Measurements from ENCODE around the gene TMEM87B. TPM values are rescaled to one million over a fixed set of nuclear protein-coding genes. Genes with fewer than 3 reads are reported as not detected.
"Not testable (repeated sequence)": the region's sequence is repeated elsewhere in the genome, so short reads cannot be mapped to it uniquely, and the experiment has no call there.

Gene TMEM87B
- total RNA-seq, 1 experiment from 2014 or later = 21.8 TPM

DNA sequence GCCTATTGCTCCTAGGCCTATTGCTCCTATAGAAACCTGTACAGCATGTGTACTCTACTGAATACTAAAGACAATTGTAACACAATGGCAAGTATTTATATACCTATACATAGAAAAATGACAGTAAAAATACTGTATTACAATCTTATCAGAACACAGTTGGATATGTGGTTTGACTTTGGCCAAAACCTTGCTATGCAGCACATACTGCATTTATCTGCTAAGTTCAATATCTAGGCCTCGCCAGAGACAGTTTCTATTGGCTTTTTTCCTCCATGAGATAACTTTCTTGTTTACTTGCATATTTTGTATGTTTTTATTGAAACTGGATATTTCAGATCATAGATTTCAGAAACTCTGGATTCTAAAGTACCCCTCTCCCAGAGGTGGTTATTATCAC, 19.3 kb upstream of the TMEM87B start:
- CTCF ChIA-PET = no interaction called here
- H3K9me3 ChIP-seq (ENCODE audit: low read depth, low read length, poor library complexity, severe bottlenecking) = peaks cover 19% of the 10 kb centered on the region
- no peaks in the 10 kb centered on the region for H3K27me3 ChIP-seq (replicated peaks; ENCODE audit: insufficient read depth, low read depth, low read length, poor library complexity)
- intact Hi-C loops (cut with micrococcal nuclease; ENCODE audit: unreplicated experiment) = no loop called here
- no peak for DNase-seq (ENCODE audit: low spot score)
- BruUV-seq (replicated peaks) = no TSS peak
- TF ChIP-seq, protein P1, sequence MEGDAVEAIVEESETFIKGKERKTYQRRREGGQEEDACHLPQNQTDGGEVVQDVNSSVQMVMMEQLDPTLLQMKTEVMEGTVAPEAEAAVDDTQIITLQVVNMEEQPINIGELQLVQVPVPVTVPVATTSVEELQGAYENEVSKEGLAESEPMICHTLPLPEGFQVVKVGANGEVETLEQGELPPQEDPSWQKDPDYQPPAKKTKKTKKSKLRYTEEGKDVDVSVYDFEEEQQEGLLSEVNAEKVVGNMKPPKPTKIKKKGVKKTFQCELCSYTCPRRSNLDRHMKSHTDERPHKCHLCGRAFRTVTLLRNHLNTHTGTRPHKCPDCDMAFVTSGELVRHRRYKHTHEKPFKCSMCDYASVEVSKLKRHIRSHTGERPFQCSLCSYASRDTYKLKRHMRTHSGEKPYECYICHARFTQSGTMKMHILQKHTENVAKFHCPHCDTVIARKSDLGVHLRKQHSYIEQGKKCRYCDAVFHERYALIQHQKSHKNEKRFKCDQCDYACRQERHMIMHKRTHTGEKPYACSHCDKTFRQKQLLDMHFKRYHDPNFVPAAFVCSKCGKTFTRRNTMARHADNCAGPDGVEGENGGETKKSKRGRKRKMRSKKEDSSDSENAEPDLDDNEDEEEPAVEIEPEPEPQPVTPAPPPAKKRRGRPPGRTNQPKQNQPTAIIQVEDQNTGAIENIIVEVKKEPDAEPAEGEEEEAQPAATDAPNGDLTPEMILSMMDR (conservative IDR thresholded peaks at IDR 0.05; ENCODE audit: low read depth, low read length) = no peak
- no peak for TF ChIP-seq EZH2 (IDR thresholded peaks at IDR 0.05; ENCODE audit: borderline replicate concordance, low read depth, low read length, poor library complexity, severe bottlenecking)
- peaks cover 25% of the 10 kb centered on the region for H3K4me1 ChIP-seq (ENCODE audit: insufficient read depth, low read length, poor library complexity, severe bottlenecking)
- POLR2A ChIA-PET (ENCODE audit: low non-redundant PET) = no interaction called here
- no peaks in the 10 kb centered on the region for H3K36me3 ChIP-seq (ENCODE audit: insufficient read depth, low read length, poor library complexity, severe bottlenecking)
- no peak overlapping the region for H3K27ac ChIP-seq (ENCODE audit: low read depth, low read length, poor library complexity, severe bottlenecking)
- H3K4me3 ChIP-seq (ENCODE audit: low read depth, low read length, poor library complexity, severe bottlenecking) = no peak overlapping the region

DNA sequence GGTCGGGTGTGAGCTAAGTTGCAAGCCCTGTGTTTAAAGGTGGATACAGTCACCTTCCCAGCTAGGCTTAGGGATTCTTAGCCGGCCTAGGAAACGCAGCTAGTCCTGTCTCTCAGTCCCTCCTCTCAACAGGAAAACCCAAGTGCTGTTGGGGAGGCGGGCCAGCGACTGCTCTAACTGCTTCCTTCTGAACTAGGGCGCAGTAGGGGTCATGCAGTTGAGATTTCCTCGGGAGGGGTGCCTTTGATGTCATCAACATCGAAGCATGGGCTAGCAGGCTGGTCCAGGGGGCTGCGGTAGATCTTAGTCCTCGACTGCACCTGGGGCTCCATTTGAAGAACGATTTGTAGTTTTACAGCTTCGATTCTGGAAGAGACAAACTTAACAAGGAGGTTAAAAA, 15.5 kb upstream of the TMEM87B start:
- peaks cover 18% of the 10 kb centered on the region for H3K9me3 ChIP-seq (ENCODE audit: low read depth, low read length, poor library complexity, severe bottlenecking)
- H3K4me1 ChIP-seq (ENCODE audit: insufficient read depth, low read length, poor library complexity, severe bottlenecking); H3K27ac ChIP-seq (ENCODE audit: low read depth, low read length, poor library complexity, severe bottlenecking); H3K4me3 ChIP-seq (ENCODE audit: low read depth, low read length, poor library complexity, severe bottlenecking); POLR2A ChIA-PET (ENCODE audit: low non-redundant PET); BruUV-seq (replicated peaks); intact Hi-C loops (cut with micrococcal nuclease; ENCODE audit: unreplicated experiment); CTCF ChIA-PET; DNase-seq (ENCODE audit: low spot score); H3K36me3 ChIP-seq (ENCODE audit: insufficient read depth, low read length, poor library complexity, severe bottlenecking); H3K27me3 ChIP-seq (replicated peaks; ENCODE audit: insufficient read depth, low read depth, low read length, poor library complexity): not testable (repeated sequence)

DNA sequence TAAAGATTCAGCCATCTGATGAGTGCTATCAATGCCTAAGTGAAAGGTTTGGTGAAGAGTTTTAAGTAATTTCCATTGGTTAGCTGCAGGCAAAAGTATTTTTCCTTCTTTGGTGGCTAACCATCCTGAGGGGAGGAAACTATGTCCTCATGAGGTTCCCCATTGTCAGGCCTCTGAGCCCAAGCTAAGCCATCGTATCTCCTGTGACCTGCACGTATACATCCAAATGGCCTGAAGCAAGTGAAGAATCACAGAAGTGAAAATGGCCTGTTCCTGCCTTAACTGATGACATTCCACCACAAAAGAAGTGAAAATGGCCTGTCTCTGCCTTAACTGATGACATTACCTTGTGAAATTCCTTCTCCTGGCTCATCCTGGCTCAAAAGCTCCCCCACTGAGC, 15.0 kb upstream of the TMEM87B start:
- H3K27me3 ChIP-seq (replicated peaks; ENCODE audit: insufficient read depth, low read depth, low read length, poor library complexity); H3K36me3 ChIP-seq (ENCODE audit: insufficient read depth, low read length, poor library complexity, severe bottlenecking); POLR2A ChIA-PET (ENCODE audit: low non-redundant PET); H3K27ac ChIP-seq (ENCODE audit: low read depth, low read length, poor library complexity, severe bottlenecking); BruUV-seq (replicated peaks); H3K4me1 ChIP-seq (ENCODE audit: insufficient read depth, low read length, poor library complexity, severe bottlenecking); CTCF ChIA-PET; DNase-seq (ENCODE audit: low spot score); intact Hi-C loops (cut with micrococcal nuclease; ENCODE audit: unreplicated experiment); H3K4me3 ChIP-seq (ENCODE audit: low read depth, low read length, poor library complexity, severe bottlenecking): not testable (repeated sequence)
- H3K9me3 ChIP-seq (ENCODE audit: low read depth, low read length, poor library complexity, severe bottlenecking) = peaks cover 13% of the 10 kb centered on the region

DNA sequence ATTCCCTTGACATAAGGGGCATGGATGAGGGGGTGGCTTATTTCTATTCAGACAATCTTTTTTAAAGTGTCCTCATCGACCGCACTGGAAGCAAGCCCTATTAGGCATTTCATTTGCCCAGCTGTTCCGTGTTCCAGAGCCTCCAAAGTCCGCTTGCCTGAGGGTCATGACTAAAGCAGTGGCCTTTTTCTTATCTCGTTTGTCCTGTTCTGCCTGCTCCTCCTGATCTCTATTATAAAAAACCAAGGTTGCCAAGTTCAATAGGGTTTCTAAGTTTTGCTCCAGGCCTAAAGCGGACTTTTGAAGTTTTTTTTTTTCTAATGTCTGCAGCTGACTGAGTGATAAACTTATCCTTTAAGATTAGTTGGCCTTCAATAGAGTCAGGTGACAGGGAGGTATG, 13.6 kb upstream of the TMEM87B start:
- intact Hi-C loops (cut with micrococcal nuclease; ENCODE audit: unreplicated experiment); H3K27ac ChIP-seq (ENCODE audit: low read depth, low read length, poor library complexity, severe bottlenecking); H3K4me3 ChIP-seq (ENCODE audit: low read depth, low read length, poor library complexity, severe bottlenecking); DNase-seq (ENCODE audit: low spot score); H3K4me1 ChIP-seq (ENCODE audit: insufficient read depth, low read length, poor library complexity, severe bottlenecking); POLR2A ChIA-PET (ENCODE audit: low non-redundant PET); H3K36me3 ChIP-seq (ENCODE audit: insufficient read depth, low read length, poor library complexity, severe bottlenecking); CTCF ChIA-PET; H3K27me3 ChIP-seq (replicated peaks; ENCODE audit: insufficient read depth, low read depth, low read length, poor library complexity); BruUV-seq (replicated peaks): not testable (repeated sequence)
- peaks cover 16% of the 10 kb centered on the region for H3K9me3 ChIP-seq (ENCODE audit: low read depth, low read length, poor library complexity, severe bottlenecking)

DNA sequence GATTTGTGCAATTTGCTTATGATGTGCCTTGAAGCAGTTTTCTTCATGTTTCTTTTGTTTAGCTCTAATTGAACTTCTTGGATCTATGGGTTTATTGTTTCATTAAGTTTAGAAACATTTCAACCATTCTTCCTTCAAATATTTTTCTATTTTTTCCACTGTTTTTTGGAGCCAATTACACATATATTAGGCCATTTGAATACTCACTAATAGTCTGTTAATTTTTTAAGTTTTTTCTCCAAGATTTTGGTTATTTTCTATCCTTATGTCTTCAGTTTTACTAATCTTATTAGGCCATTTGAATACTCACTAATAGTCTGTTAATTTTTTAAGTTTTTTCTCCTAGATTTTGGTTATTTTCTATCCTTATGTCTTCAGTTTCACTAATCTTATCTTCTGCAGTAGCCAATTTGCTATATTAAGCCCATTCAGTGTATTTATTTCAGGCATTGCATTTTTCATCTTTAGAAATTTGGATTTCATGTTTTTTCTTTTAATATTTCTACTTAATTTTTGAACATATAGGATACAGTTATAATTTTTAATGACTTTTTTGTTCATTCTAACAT, 9.5 kb upstream of the TMEM87B start:
- ChIA-PET CTCF (no interaction called here), POLR2A (ENCODE audit: low non-redundant PET) (no interaction called here)
- Histone ChIP-seq H3K27me3 (replicated peaks; ENCODE audit: insufficient read depth, low read depth, low read length, poor library complexity) (no peaks in the 10 kb centered on the region), H3K9me3 (ENCODE audit: low read depth, low read length, poor library complexity, severe bottlenecking) (peaks cover 4% of the 10 kb centered on the region), H3K36me3 (ENCODE audit: insufficient read depth, low read length, poor library complexity, severe bottlenecking) (no peaks in the 10 kb centered on the region), H3K4me3 (ENCODE audit: low read depth, low read length, poor library complexity, severe bottlenecking) (no peak overlapping the region), H3K4me1 (ENCODE audit: insufficient read depth, low read length, poor library complexity, severe bottlenecking) (peaks cover 4% of the 10 kb centered on the region), H3K27ac (ENCODE audit: low read depth, low read length, poor library complexity, severe bottlenecking) (no peak overlapping the region)
- intact Hi-C loops (cut with micrococcal nuclease; ENCODE audit: unreplicated experiment) = no loop called here
- TF ChIP-seq, protein P1 (conservative IDR thresholded peaks at IDR 0.05; ENCODE audit: low read depth, low read length) = no peak
- TF ChIP-seq EZH2 (IDR thresholded peaks at IDR 0.05; ENCODE audit: borderline replicate concordance, low read depth, low read length, poor library complexity, severe bottlenecking) = no peak
- BruUV-seq (replicated peaks) = no TSS peak
- DNase-seq (ENCODE audit: low spot score) = no peak

All from A673 (cell line).